Measurements from ENCODE around the gene TNPO3. TPM values are rescaled to one million over a fixed set of nuclear protein-coding genes. Genes with fewer than 3 reads are reported as not detected.
"Not testable (repeated sequence)": the region's sequence is repeated elsewhere in the genome, so short reads cannot be mapped to it uniquely, and the experiment has no call there.

Gene TNPO3
- total and polyA plus RNA-seq, 8 donors = 32.5 to 40.5 (median 37.5) TPM

DNA sequence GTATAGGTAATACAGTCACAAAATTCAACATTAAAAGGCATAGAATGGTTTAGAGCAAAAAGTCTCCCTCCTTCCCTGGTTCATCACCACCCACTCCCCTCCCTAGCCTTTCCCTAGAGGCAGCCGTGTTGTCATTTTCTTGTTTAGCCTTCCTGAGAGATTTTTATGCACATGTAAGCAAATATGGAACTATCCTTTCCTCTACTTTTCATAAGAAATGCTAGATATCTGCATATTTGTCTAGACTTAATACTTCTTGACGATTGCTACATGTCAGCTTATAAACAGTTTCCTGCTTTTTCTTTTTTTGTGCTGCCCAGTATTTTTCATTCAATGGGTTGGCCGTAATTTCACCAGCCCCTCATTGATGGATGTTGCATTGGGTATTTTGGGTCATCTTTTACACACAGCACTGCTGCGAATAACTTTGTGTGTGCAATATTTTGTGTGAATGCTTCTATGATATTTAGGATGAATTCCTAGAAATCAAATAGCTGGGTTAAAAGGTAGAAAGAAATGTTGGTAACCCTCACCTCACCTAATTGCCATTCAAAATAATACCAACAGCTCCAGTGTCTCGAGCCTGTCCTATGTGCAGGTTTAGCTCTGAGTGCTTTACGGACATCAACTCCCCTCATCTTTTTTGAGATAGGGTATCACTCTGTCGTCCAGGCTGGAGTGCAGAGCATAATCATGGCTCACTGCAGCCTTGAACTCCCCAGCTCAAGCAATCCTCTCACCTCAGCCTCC is 110.2 kb downstream of the TNPO3 start:
- Histone ChIP-seq H3K4me3 (no peak overlapping the region), H3K36me3 (peaks cover 0 to 46% of the 10 kb centered on the region in 2 donors), H3K27ac (no peak overlapping the region), H3K9me3 (no peaks in the 10 kb centered on the region), H3K4me1 (peaks cover 0 to 62% of the 10 kb centered on the region in 2 donors), H3K27me3 (peaks cover 3 to 16% of the 10 kb centered on the region in 2 donors)
- DNase-seq = no peak
- intact Hi-C loops (cut with DNase I) = no loop called here
- ATAC-seq = no peak
- TF ChIP-seq CTCF (IDR thresholded peaks at IDR 0.05) = no peak

- DNase-seq; H3K4me3 ChIP-seq; H3K9me3 ChIP-seq; ATAC-seq; H3K27ac ChIP-seq; intact Hi-C loops (cut with DNase I): not testable (repeated sequence)
- peaks cover 7 to 30% of the 10 kb centered on the region in 2 donors for H3K27me3 ChIP-seq
- peaks cover 0 to 33% of the 10 kb centered on the region in 2 donors for H3K36me3 ChIP-seq
- H3K4me1 ChIP-seq = peaks cover 0 to 63% of the 10 kb centered on the region in 2 donors
Observed at GRCh38 chr7:128943251-128943650, 111.7 kb downstream of the TNPO3 start.

- Histone ChIP-seq H3K27me3 (peaks cover 7 to 42% of the 10 kb centered on the region in 2 donors), H3K4me3 (no peak overlapping the region), H3K27ac (no peak overlapping the region), H3K9me3 (no peaks in the 10 kb centered on the region), H3K4me1 (peaks cover 0 to 65% of the 10 kb centered on the region in 2 donors), H3K36me3 (peaks cover 0 to 21% of the 10 kb centered on the region in 2 donors)
- ATAC-seq = no peak
- intact Hi-C loops (cut with DNase I) = no loop called here
- DNase-seq = no peak
- no peak for TF ChIP-seq CTCF (IDR thresholded peaks at IDR 0.05)
Observed at GRCh38 chr7:128941946-128942526, 112.9 kb downstream of the TNPO3 start.

- TF ChIP-seq CTCF (IDR thresholded peaks at IDR 0.05) = no peak
- Histone ChIP-seq H3K9me3 (no peaks in the 10 kb centered on the region), H3K4me1 (peaks cover 0 to 63% of the 10 kb centered on the region in 2 donors), H3K27ac (peak overlapping the region; percentile 58 to 89), H3K4me3 (peak overlapping the region in 1 of 2 donors; percentile 76), H3K36me3 (peaks cover 0 to 15% of the 10 kb centered on the region in 2 donors), H3K27me3 (peaks cover 7 to 48% of the 10 kb centered on the region in 2 donors)
- ATAC-seq = no peak
- intact Hi-C loops (cut with DNase I) = no loop called here
- no peak for DNase-seq
Observed at GRCh38 chr7:128941323-128941890, 113.5 kb downstream of the TNPO3 start.

GRCh38 chr7:128940494-128941322 is 114.2 kb downstream of the TNPO3 start:
- Histone ChIP-seq H3K36me3 (peaks cover 0 to 8% of the 10 kb centered on the region in 2 donors), H3K4me1 (peaks cover 0 to 63% of the 10 kb centered on the region in 2 donors), H3K27me3 (peaks cover 7 to 52% of the 10 kb centered on the region in 2 donors), H3K9me3 (no peaks in the 10 kb centered on the region), H3K4me3 (peak overlapping the region in 1 of 2 donors; percentile 76), H3K27ac (peak overlapping the region; percentile 58 to 89)
- ATAC-seq = peak; percentile 60
- peak in 2 of 4 donors; percentile 88 to 96 for DNase-seq
- intact Hi-C loops (cut with DNase I) = no loop called here
- no peak for TF ChIP-seq CTCF (IDR thresholded peaks at IDR 0.05)

Data from left lung (tissue), 10 donors.